Epithelial cell of esophagus (primary cell): ENCODE measurements around the gene C1QTNF5.

Experiments used
- DNase-seq: peaks from one replicate; pipeline ENCODE4 v3.0.0; 2010; ENCODE audit warnings: low read depth
- H3K4me3 ChIP-seq: 2 replicates; pipeline ENCODE4 v1.5.1; 2011; ENCODE audit warnings: mild to moderate bottlenecking, low read length, control low read depth
- CTCF ChIP-seq: IDR thresholded peaks from 2 replicates; pipeline ENCODE4 v1.5.1; 2011; ENCODE audit warnings: low read depth, mild to moderate bottlenecking, low read length, control low read depth, inconsistent platforms; ENCODE audit not compliant: insufficient read depth; ENCODE audit errors: missing control alignments

The C1QTNF5 gene

DNA sequence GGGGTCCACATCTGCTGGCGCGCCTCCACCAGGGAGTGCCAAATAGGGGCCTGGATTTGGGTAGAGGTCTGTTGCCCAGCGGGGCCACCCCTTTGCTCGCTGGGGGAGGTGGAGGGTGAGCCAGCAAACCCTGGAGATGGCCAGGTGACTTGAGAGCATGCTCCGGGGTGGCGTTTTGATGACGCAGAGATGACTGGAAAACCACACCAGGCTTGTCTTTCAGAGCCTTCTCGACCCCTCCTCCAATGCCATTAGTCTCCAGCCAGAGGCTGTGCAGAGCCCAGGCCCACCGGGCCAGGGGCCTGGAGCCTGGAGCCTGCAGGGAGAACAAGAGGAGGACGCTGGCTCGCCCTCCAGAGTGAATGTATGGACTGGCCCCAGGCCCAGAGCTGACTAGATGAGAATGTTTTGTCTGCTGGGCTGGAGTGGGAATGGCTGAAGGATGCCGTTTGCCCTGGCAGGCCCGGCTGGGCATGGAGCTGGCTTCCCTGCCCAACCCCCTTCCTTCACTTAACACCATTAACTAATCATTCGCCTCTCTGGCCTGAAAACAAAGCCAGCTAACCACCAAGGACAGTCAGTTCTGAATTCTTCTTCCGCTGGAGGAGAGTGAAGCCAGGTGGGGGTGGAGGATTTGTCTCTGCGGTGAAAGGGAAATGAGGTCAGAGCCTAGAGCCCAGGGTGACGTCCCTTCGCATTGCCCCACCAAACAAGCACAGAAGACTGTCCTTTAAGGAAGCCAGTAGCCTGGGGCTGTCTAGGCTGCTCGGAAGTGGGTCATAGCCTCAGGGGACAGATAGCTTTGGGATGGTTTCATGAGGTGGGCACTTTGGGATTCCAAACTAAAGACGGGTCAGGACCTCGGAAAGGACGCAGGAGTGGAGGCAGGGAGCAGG is 22.2 kb downstream of the C1QTNF5 start:
- no peak overlapping the region for H3K4me3 ChIP-seq
- TF ChIP-seq CTCF: no peak
- DNase-seq: peak; percentile 86

- peak; percentile 77 for DNase-seq
- H3K4me3 ChIP-seq: peak overlapping the region; percentile 24
- no peak for TF ChIP-seq CTCF
Observed at GRCh38 chr11:119317592-119318239, 23.0 kb downstream of the C1QTNF5 start.

- DNase-seq: peak; percentile 45
- H3K4me3 ChIP-seq: peak within 1 kb of the TSS; percentile 42
- TF ChIP-seq CTCF: no peak
Observed at GRCh38 chr11:119316729-119317591, 23.7 kb downstream of the C1QTNF5 start, which contains the start of gene MCAM. MCAM (minus strand) TSS chr11:119317130; CDS start chr11:119317101, 29 bp downstream.

GRCh38 chr11:119316016-119316728 is 24.5 kb downstream of the C1QTNF5 start:
- H3K4me3 ChIP-seq: peak overlapping the region; percentile 42
- no peak for TF ChIP-seq CTCF
- peak; percentile 39 for DNase-seq

GRCh38 chr11:119315131-119316015 is 25.3 kb downstream of the C1QTNF5 start:
- H3K4me3 ChIP-seq: peak overlapping the region; percentile 42
- no peak for TF ChIP-seq CTCF
- peak; percentile 59 for DNase-seq
